Chondrocyte (in vitro differentiated cells): Measurements from ENCODE around the gene TAF11. TPM values are rescaled to one million over a fixed set of nuclear protein-coding genes. Genes with fewer than 3 reads are reported as not detected.
"Not testable (repeated sequence)": the region's sequence is repeated elsewhere in the genome, so short reads cannot be mapped to it uniquely, and the experiment has no call there.

ENCODE experiments used
- DNase-seq: peaks from one replicate; pipeline ENCODE4 v3.0.0; 2021; ENCODE audit warnings: mixed read lengths, low spot score
- H3K27ac Mint-ChIP-seq: one replicate; pipeline ENCODE4 v1.8.0; 2021; ENCODE audit warnings: mild to moderate bottlenecking, moderate library complexity, mixed read lengths; ENCODE audit not compliant: unreplicated experiment
- H3K27me3 Mint-ChIP-seq: 2 replicates; pipeline ENCODE4 v1.8.0; 2021; ENCODE audit warnings: low read depth, mixed read lengths
- H3K36me3 Mint-ChIP-seq: 2 replicates; pipeline ENCODE4 v1.8.0; 2021; ENCODE audit warnings: low read depth, mixed read lengths
- H3K4me1 Mint-ChIP-seq: 2 replicates; pipeline ENCODE4 v1.8.0; 2021; ENCODE audit warnings: low read depth, mild to moderate bottlenecking, mixed read lengths
- H3K4me3 Mint-ChIP-seq: one replicate; pipeline ENCODE4 v1.8.0; 2021; ENCODE audit warnings: mild to moderate bottlenecking, moderate library complexity, mixed read lengths; ENCODE audit not compliant: unreplicated experiment
- H3K9me3 Mint-ChIP-seq: 2 replicates; pipeline ENCODE4 v1.8.0; 2021; ENCODE audit warnings: low read depth, mixed read lengths
- long read RNA-seq: library from polyadenylated mRNA; stranded (forward); transcript quantifications from one replicate; pipeline ENCODE4 v2.0.0, GENCODE V29; 2021
- total RNA-seq: library from RNA; stranded (reverse); gene quantifications from 3 replicates; pipeline ENCODE4 v1.2.1, GENCODE V29; 2021
- TF ChIP-seq, protein P1 (sequence below): fragments of 200-600 bp; sonication (generic); IDR thresholded peaks from 2 replicates; pipeline ENCODE4 v1.5.0; 2021; ENCODE audit warnings: antibody characterized with exemption, mild to moderate bottlenecking, moderate library complexity

The TAF11 gene, protein sequence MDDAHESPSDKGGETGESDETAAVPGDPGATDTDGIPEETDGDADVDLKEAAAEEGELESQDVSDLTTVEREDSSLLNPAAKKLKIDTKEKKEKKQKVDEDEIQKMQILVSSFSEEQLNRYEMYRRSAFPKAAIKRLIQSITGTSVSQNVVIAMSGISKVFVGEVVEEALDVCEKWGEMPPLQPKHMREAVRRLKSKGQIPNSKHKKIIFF
- 30.5 to 42.1 TPM (median 31.7 TPM) in 3 replicates for total RNA-seq
- long read RNA-seq, transcript TAF11-201 (5 exons, 1,580 nt), result major isoform, 40 of 47 reads
- long read RNA-seq, partial matches to known transcripts, result 2 of 47 reads
- long read RNA-seq, other reads (novel, unspliced or antisense), result 5 of 47 reads

DNA sequence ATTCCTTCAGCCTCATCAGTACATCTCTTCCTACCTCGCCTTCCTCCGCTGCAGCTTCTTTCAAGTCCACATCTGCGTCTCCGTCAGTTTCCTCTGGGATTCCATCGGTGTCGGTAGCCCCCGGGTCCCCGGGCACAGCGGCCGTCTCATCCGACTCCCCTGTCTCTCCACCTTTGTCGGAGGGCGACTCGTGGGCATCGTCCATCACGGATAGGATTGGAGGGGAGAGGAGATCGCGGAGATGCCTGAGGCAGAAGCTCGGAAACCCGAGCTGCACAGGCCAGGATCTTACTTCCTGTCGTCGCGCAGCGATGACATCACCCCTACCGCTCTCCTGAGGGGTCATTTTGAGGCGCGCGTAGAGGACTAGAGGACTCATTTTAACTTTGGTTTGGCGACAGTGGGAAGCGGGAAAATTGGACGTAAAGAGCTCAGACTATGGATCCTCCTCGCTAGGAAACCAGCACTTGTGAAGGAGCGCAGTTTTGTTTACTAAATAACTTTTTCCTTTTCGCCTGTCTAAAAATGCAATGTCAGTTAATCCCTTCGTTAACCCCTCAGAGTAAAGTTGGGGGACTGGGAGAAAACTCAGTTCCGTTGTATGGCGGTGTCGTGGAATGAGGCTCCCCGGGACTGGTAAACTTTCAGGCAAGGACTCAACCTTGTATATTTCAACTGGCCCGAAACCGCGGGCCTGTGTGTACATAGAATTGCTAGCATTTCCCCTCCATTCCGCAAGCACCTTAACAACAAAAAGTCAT, at the start of gene TAF11:
TSS of gene TAF11 (minus strand) at position 290 of the 761 bp plus-strand sequence. CDS start at position 205, 85 bp downstream.
- H3K4me3 Mint-ChIP-seq, result peak within 1 kb of the TSS; percentile 99
- peaks cover 3% of the 10 kb centered on the region for H3K9me3 Mint-ChIP-seq
- TF ChIP-seq, protein P1, sequence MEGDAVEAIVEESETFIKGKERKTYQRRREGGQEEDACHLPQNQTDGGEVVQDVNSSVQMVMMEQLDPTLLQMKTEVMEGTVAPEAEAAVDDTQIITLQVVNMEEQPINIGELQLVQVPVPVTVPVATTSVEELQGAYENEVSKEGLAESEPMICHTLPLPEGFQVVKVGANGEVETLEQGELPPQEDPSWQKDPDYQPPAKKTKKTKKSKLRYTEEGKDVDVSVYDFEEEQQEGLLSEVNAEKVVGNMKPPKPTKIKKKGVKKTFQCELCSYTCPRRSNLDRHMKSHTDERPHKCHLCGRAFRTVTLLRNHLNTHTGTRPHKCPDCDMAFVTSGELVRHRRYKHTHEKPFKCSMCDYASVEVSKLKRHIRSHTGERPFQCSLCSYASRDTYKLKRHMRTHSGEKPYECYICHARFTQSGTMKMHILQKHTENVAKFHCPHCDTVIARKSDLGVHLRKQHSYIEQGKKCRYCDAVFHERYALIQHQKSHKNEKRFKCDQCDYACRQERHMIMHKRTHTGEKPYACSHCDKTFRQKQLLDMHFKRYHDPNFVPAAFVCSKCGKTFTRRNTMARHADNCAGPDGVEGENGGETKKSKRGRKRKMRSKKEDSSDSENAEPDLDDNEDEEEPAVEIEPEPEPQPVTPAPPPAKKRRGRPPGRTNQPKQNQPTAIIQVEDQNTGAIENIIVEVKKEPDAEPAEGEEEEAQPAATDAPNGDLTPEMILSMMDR, result no peak
- peak within 1 kb of the TSS; percentile 98 for H3K27ac Mint-ChIP-seq
- H3K36me3 Mint-ChIP-seq, result peaks cover 4% of the 10 kb centered on the region
- peaks cover 44% of the 10 kb centered on the region for H3K4me1 Mint-ChIP-seq
- peak; percentile 94 for DNase-seq
- H3K27me3 Mint-ChIP-seq, result no peaks in the 10 kb centered on the region

DNA sequence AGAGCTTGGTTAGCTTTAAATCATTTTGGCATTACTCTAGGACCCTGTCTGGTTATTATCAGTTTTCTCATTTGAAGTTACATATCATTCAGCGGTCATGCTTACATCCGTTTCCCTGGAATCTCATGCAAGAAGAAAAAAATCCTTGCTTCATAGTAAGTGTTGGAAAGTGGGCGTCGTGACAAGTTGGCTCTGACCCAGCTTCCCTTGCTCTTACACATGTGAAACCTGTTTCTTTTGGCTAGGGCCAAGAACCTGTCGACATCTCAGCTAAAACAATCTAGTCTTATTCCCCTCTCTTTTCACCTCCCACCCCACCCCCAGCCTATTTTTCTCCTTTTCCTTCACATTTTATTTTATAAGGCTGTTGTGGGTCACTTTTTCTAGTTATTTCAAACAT, 46.7 kb upstream of the TAF11 start:
- peaks cover 19% of the 10 kb centered on the region for H3K4me1 Mint-ChIP-seq
- H3K4me3 Mint-ChIP-seq, result no peak overlapping the region
- H3K27me3 Mint-ChIP-seq, result no peaks in the 10 kb centered on the region
- no peaks in the 10 kb centered on the region for H3K9me3 Mint-ChIP-seq
- peak overlapping the region; percentile 19 for H3K27ac Mint-ChIP-seq
- no peak for DNase-seq
- no peaks in the 10 kb centered on the region for H3K36me3 Mint-ChIP-seq
- TF ChIP-seq, protein P1, result no peak

DNA sequence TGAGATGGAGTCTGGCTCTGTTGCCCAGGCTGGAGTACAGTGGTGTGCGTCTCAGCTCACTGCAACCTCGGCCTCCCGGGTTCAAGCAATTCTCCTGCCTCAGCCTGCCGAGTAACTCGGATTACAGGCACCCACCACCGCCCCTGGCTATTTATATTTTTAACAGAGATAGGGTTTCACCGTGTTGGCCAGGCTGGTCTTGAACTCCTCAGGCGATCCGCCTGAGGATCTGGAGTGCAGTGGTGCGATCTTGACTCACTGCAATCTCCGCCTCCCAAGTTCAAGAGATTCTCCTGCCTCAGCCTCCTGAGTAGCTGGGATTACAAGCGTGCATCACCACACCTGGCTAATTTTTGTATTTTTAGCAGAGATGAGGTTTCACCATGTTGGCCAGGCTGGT, 44.4 kb upstream of the TAF11 start:
- not testable (repeated sequence) for H3K9me3 Mint-ChIP-seq, H3K27ac Mint-ChIP-seq, DNase-seq, H3K36me3 Mint-ChIP-seq, H3K4me3 Mint-ChIP-seq, H3K27me3 Mint-ChIP-seq
- peaks cover 19% of the 10 kb centered on the region for H3K4me1 Mint-ChIP-seq

DNA sequence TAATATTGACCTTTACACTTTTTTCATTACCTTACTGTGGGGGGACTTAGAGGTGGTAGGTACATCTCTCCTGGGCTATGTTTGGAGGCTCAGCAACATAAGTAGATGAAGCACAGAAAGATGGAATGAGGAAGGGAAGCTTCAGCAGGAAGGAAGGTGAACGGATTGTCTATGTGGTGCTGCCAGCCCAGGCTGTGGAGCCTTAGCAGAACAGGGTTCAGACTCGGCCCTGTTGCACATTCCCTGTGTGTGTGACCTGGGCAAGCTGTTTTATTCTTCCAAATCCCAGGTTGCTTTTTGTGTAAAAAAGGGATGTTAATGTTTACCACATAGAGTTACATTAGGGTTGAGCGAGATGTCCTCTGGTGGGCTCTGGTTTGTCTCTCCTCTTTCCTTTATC, 42.4 kb upstream of the TAF11 start:
- no peak overlapping the region for H3K4me3 Mint-ChIP-seq
- TF ChIP-seq, protein P1, result no peak
- no peaks in the 10 kb centered on the region for H3K36me3 Mint-ChIP-seq
- no peaks in the 10 kb centered on the region for H3K27me3 Mint-ChIP-seq
- H3K27ac Mint-ChIP-seq, result no peak overlapping the region
- H3K9me3 Mint-ChIP-seq, result no peaks in the 10 kb centered on the region
- DNase-seq, result no peak
- H3K4me1 Mint-ChIP-seq, result peaks cover 19% of the 10 kb centered on the region

DNA sequence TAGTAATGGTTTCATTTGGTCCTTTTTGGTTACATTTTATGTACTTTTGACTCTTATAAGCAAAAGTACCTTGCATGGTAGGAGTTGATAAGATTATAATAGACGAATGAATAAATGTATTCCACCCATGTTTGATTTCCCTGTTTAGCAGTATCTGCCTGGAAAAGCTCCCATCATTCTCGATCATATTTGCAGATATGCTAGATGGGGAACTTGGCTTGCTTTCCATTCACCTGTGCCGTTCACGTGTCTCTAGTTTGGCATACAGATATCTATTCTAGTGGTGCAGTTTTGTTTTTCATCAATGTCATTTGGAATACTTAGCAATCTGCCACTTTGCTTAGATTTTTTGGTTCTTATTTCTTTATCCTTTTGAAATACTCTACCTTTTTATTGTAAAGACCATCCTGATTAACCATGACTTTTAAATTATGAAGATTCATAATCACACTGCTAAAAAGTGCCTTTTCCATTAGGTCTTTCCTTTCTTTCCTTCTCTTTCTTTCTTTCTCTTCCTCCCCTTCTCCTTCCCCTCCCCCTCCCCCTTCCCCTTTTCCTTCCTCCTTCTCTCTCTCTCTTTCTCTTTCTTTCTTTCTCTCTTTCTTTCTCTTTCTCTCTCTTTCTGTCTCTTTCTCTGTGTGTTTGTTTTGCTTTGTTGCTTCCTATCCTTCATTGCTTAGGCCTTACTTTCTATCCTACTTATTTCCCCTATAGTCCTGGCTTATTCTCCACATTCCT, 41.6 kb upstream of the TAF11 start:
- H3K27me3 Mint-ChIP-seq, result no peaks in the 10 kb centered on the region
- no peak overlapping the region for H3K4me3 Mint-ChIP-seq
- H3K4me1 Mint-ChIP-seq, result peaks cover 13% of the 10 kb centered on the region
- no peak overlapping the region for H3K27ac Mint-ChIP-seq
- no peaks in the 10 kb centered on the region for H3K9me3 Mint-ChIP-seq
- no peaks in the 10 kb centered on the region for H3K36me3 Mint-ChIP-seq
- TF ChIP-seq, protein P1, result no peak
- no peak for DNase-seq
